ENCODE measurements around the gene CCDC187. TPM values are rescaled to one million over a fixed set of nuclear protein-coding genes. Genes with fewer than 3 reads are reported as not detected.

The CCDC187 gene
- total and polyA plus RNA-seq, 2 of the 8 experiments (the other 6 are each of a cell fraction or from before 2014, with no cell fraction given) = 0.02 TPM; not detected in 1

DNA sequence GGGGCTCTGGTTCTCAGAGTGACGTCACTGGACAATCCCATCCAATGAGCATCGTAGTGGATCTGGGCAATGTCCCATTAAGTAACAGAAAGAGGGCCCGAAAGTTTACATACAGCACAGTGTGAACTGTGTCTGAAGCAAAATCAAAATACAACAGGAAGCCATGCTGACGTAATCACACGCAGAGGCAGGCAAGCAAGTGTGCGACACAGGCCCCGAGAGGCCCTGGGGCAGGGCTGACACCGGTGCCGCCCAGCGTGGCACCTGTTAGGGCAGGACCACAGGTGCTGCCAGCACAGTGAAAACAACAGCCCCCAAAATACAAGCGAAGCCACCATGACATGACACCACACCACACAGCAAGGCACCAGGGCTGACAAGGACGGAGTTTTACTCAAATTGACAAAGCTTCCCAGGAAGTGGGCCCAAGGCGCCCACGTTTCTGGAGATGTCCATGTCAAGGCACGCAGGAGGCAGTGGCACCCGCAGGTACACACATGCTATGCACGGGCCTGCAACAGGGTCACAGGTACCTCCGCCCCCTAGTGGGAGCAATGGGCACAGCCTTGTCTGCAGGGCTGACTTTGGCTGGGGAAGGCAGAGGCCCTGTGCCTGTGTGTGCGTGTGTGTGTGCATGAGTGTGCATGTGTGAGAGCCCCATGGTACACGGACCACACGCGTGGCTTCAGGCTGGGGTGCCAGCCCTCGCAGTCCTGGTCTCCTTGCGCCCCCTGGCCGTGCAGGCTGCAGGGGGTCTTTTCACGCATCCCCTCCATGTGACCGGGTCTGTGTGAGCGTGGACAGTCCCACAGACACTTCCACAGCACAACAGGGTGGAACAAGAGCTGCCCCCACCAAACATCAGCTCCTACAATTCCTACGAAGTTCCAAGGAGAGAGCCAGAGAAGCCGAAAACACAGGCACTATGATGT lies 77.9 kb downstream of the CCDC187 start (continued):
- TF ChIP-seq, protein P1, sequence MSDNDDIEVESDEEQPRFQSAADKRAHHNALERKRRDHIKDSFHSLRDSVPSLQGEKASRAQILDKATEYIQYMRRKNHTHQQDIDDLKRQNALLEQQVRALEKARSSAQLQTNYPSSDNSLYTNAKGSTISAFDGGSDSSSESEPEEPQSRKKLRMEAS (IDR thresholded peaks at IDR 0.05) = peak; percentile 71
- TF ChIP-seq KDM1A (IDR thresholded peaks at IDR 0.05; ENCODE audit: borderline replicate concordance, low read length) (peak; percentile 47; the same call in 1 of the 2 replicates), HDAC2 (IDR thresholded peaks at IDR 0.05; ENCODE audit: borderline replicate concordance in 1 of 2, low read depth in 2 of 2, low read length in 2 of 2) (no peak), RFX5 (IDR thresholded peaks at IDR 0.05; ENCODE audit: borderline replicate concordance, low read depth, low read length) (no peak), SIRT6 (IDR thresholded peaks at IDR 0.05; ENCODE audit: low read length) (no peak), CEBPB (IDR thresholded peaks at IDR 0.05; ENCODE audit: low read depth, low read length) (no peak), TCF12 (IDR thresholded peaks at IDR 0.05; ENCODE audit: low read depth, low read length) (no peak), JUND (IDR thresholded peaks at IDR 0.05; ENCODE audit: low read length) (no peak), CBX5 (IDR thresholded peaks at IDR 0.05; ENCODE audit: low read depth, low read length) (no peak), TAF1 (IDR thresholded peaks at IDR 0.05; ENCODE audit: low read depth, low read length) (no peak), KDM4A (IDR thresholded peaks at IDR 0.05; ENCODE audit: low read depth, low read length, severe bottlenecking) (no peak), POLR2A (IDR thresholded peaks at IDR 0.05; ENCODE audit: control extremely low read depth in 1 of 2, low read depth in 2 of 2, low read length in 2 of 2) (no peak), POLR2AphosphoS5 (IDR thresholded peaks at IDR 0.05; ENCODE audit: low read depth, low read length) (0 out of 2 replicates have a peak, but pooled peaks have one; percentile 23), FOSL1 (IDR thresholded peaks at IDR 0.05; ENCODE audit: insufficient read depth, low read depth, low read length) (no peak), TAF7 (optimal IDR thresholded peaks at IDR 0.05; ENCODE audit: borderline replicate concordance, low read depth, low read length) (no peak), ZNF274 (IDR thresholded peaks at IDR 0.05; ENCODE audit: borderline replicate concordance, extremely low read depth, low read length) (no peak), SUZ12 (IDR thresholded peaks at IDR 0.05; ENCODE audit: low read length) (no peak), SIN3A (conservative IDR thresholded peaks at IDR 0.05 in 1 of 2, IDR thresholded peaks at IDR 0.05 in 1 of 2; ENCODE audit: low read depth in 1 of 2, low read length in 2 of 2) (peak in 1 of 2 experiments; percentile 55; a peak in 1 of 4 replicates)
- TF ChIP-seq, protein P2, sequence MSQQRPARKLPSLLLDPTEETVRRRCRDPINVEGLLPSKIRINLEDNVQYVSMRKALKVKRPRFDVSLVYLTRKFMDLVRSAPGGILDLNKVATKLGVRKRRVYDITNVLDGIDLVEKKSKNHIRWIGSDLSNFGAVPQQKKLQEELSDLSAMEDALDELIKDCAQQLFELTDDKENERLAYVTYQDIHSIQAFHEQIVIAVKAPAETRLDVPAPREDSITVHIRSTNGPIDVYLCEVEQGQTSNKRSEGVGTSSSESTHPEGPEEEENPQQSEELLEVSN (IDR thresholded peaks at IDR 0.05) = no peak
- TF ChIP-seq, protein P3, sequence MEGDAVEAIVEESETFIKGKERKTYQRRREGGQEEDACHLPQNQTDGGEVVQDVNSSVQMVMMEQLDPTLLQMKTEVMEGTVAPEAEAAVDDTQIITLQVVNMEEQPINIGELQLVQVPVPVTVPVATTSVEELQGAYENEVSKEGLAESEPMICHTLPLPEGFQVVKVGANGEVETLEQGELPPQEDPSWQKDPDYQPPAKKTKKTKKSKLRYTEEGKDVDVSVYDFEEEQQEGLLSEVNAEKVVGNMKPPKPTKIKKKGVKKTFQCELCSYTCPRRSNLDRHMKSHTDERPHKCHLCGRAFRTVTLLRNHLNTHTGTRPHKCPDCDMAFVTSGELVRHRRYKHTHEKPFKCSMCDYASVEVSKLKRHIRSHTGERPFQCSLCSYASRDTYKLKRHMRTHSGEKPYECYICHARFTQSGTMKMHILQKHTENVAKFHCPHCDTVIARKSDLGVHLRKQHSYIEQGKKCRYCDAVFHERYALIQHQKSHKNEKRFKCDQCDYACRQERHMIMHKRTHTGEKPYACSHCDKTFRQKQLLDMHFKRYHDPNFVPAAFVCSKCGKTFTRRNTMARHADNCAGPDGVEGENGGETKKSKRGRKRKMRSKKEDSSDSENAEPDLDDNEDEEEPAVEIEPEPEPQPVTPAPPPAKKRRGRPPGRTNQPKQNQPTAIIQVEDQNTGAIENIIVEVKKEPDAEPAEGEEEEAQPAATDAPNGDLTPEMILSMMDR (IDR thresholded peaks at IDR 0.05; ENCODE audit: control extremely low read depth in 1 of 3, insufficient read depth in 1 of 3, low read depth in 1 of 3, low read length in 3 of 3) = peak in 2 of 3 experiments; percentile 98 to 99; a peak in 3 of 4 replicates
